Aorta (tissue), 5 donors: ENCODE data around the gene SESN3. TPM values are rescaled to one million over a fixed set of nuclear protein-coding genes. Genes with fewer than 3 reads are reported as not detected.

Experiments used
- ATAC-seq: fragments of 200-7000 bp; cut with Tn5 transposase; one replicate; pipeline ENCODE4 v1.9.1; 2022; ENCODE audit warnings: moderate library complexity; ENCODE audit not compliant: low FRiP score
- DNase-seq, 2 donors: peaks; one replicate each; pipeline ENCODE4 v3.0.0-alpha.2; 2020
- H3K27ac ChIP-seq, 2 donors: one replicate each; pipeline ENCODE4 v1.5.1; 2013; ENCODE audit warnings: low read length in 2 of 2, mild to moderate bottlenecking in 2 of 2, moderate library complexity in 2 of 2, control low read depth in 1 of 2, inconsistent platforms in 1 of 2, low read depth in 1 of 2
- H3K27me3 ChIP-seq, 2 donors: one replicate each; pipeline ENCODE4 v1.6.1; 2013; ENCODE audit warnings: control low read depth in 1 of 2, low read length in 1 of 2, mild to moderate bottlenecking in 1 of 2, moderate library complexity in 1 of 2; ENCODE audit not compliant: insufficient read depth in 2 of 2, control insufficient read depth in 1 of 2
- H3K36me3 ChIP-seq, 2 donors: one replicate each; pipeline ENCODE4 v1.6.1; 2013; ENCODE audit warnings: control low read depth in 1 of 2, low read length in 1 of 2, mild to moderate bottlenecking in 1 of 2; ENCODE audit not compliant: insufficient read depth in 2 of 2, control insufficient read depth in 1 of 2
- H3K4me1 ChIP-seq, 2 donors: one replicate each; pipeline ENCODE4 v1.6.1; 2013; ENCODE audit warnings: low read length in 2 of 2, control low read depth in 1 of 2, mild to moderate bottlenecking in 1 of 2, moderate library complexity in 1 of 2; ENCODE audit not compliant: insufficient read depth in 2 of 2, control insufficient read depth in 1 of 2
- H3K4me3 ChIP-seq, 2 donors: one replicate each; pipeline ENCODE4 v1.5.1; 2013; ENCODE audit warnings: low read length in 2 of 2, control low read depth in 1 of 2, mild to moderate bottlenecking in 1 of 2
- H3K9me3 ChIP-seq: one replicate; pipeline ENCODE4 v1.6.1; 2013; ENCODE audit warnings: mild to moderate bottlenecking, low read length; ENCODE audit not compliant: control insufficient read depth
- WGBS, 2 donors: extraction: QIAGEN DNeasy Blood & Tissue Kit; methylation state at CpG; one replicate each; pipeline ENCODE4 v1.1.7; 2013; 5-methylcytosine and 5-hydroxymethylcytosine counted together
- intact Hi-C, 2 donors: fragments of 100-400 bp; cut with DNase I; formaldehyde crosslinking; loops; one replicate each; pipeline versions ENCODE4 v1.14.2 to v1.15.0; 2022
- polyA plus RNA-seq, 2 donors: library from polyadenylated mRNA; stranded (reverse); fragments of 200-250 nt; gene quantifications; one replicate each; pipeline ENCODE4 v1.2.3, GENCODE V29; 2013
- total RNA-seq, 2 donors: library from RNA; stranded (reverse); fragmentation: NEBNext Ultra II Directional; extraction: Animal tissue kit (Norgen Biotek cat#: 25700); gene quantifications; one replicate each; pipeline ENCODE4 v1.2.1, GENCODE V29; 2021
- donor health status: healthy with polysubstance abuse.
- donor health status: Bipolar disorder and iron deficiency.
- donor health status: DM: no; HTN: no; CAD: no.
- donor health status: DM: no; HTN: no; CAD: no.
- donor health status: DM: yes; HTN: yes; CAD: no.

Gene SESN3
- total and polyA plus RNA-seq, 4 donors: 10.0 to 64.5 (median 22.8) TPM

DNA sequence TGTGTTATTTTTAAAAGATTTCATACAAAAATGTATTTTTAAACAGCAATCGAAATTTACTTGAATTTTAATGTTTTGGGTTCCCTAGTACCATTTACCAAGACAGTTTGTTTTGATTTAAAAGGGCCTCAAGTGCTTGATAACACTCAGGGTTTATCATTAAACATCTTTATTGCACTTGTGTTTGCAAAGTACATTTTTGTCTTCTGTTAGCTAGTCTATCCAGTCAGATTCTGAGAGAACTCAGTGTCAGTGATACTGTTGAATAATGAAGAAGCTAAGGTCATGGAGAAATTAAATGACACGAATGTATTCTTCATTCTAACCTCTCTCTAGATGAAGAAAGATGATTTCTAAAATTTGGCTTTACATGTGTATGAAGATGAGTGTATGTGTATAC, 12.7 kb upstream of the SESN3 start:
- ATAC-seq (no peak), DNase-seq (no peak)
- intact Hi-C loops: no loop called here
- H3K4me3 ChIP-seq: no peak overlapping the region
- H3K27ac ChIP-seq: no peak overlapping the region
- 88 to 89% methylated on average over 2 of the region's 2 CpGs for WGBS, 2 donors
- peaks cover 0 to 4% of the 10 kb centered on the region in 2 donors for H3K4me1 ChIP-seq
- H3K9me3 ChIP-seq: no peaks in the 10 kb centered on the region
- H3K27me3 ChIP-seq: no peaks in the 10 kb centered on the region
- no peaks in the 10 kb centered on the region for H3K36me3 ChIP-seq

DNA sequence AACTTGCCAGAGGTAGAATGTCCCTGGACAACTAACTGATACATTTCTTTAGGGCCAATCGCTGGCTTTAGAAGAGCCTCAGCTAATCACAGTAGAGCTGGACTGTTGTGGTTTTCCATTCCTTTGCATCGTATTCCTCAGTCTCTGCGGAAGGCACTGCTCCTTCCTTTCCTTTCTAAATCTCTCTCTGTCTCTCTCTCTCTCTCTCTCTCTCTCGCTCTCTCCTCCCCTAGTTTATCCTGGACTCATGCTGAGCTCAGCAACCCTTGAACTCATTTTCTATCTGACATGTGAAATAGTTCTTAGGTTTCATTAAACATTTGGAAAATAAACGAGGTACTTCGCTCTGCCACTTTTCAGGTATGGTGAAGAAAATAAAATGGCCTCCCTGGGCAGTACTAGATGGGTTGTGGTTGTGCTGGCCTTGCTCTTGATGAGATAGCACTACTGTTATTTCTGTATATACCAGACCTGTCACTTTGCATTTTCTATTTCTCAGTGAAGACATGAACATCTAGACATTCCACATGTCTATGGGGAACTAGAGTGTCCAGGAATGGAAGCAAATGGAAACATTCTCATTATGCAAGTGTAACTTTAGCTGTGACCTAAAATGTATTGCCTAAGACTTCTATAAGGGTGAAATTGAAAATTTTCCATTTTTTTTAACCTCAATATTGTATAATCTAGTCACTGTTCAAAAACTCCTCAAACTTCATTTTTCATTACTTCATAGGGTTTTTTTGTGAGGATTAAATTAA, 12.0 kb upstream of the SESN3 start:
- H3K27ac ChIP-seq: no peak overlapping the region
- no peak for ATAC-seq
- WGBS, 2 donors: 90 to 93% methylated on average over 6 of the region's 6 CpGs

GRCh38 chr11:95242091-95242844, 11.3 kb upstream of the SESN3 start:
- Histone ChIP-seq H3K27ac (no peak overlapping the region), H3K36me3 (no peaks in the 10 kb centered on the region), H3K4me3 (no peak overlapping the region), H3K9me3 (no peaks in the 10 kb centered on the region), H3K4me1 (peaks cover 0 to 4% of the 10 kb centered on the region in 2 donors), H3K27me3 (no peaks in the 10 kb centered on the region)
- DNase-seq: no peak
- ATAC-seq: no peak
- WGBS, 2 donors: 30 to 37% methylated on average over 8 of the region's 8 CpGs
- intact Hi-C loops: no loop called here

More for the DNA sequence above, 12.0 kb upstream of the SESN3 start:
- no peaks in the 10 kb centered on the region for H3K27me3 ChIP-seq
- no peaks in the 10 kb centered on the region for H3K9me3 ChIP-seq
- no peak overlapping the region for H3K4me3 ChIP-seq
- intact Hi-C loops: no loop called here
- H3K36me3 ChIP-seq: no peaks in the 10 kb centered on the region
- no peak for DNase-seq
- peaks cover 0 to 4% of the 10 kb centered on the region in 2 donors for H3K4me1 ChIP-seq

- WGBS, 2 donors: 47 to 50% methylated on average over 5 of the region's 5 CpGs
- ATAC-seq: no peak
These were observed 10.7 kb upstream of the SESN3 start for GRCh38 chr11:95241681-95242081.

GRCh38 chr11:95239871-95240649, 9.1 kb upstream of the SESN3 start:
- DNase-seq: no peak
- Histone ChIP-seq H3K4me3 (no peak overlapping the region), H3K36me3 (no peaks in the 10 kb centered on the region), H3K9me3 (no peaks in the 10 kb centered on the region), H3K4me1 (peaks cover 0 to 4% of the 10 kb centered on the region in 2 donors), H3K27me3 (no peaks in the 10 kb centered on the region), H3K27ac (no peak overlapping the region)
- intact Hi-C loops: loop anchor here in 1 of 2 donors (10.0 kb wide), 2 partner anchors 95 to 125 kb away; no protein-coding TSS in a partner anchor
- ATAC-seq: no peak
- 89 to 93% methylated on average over 5 of the region's 5 CpGs for WGBS, 2 donors

More at GRCh38 chr11:95241681-95242081, 10.7 kb upstream of the SESN3 start:
- Histone ChIP-seq H3K27me3 (no peaks in the 10 kb centered on the region), H3K4me1 (peaks cover 0 to 4% of the 10 kb centered on the region in 2 donors), H3K4me3 (no peak overlapping the region), H3K36me3 (no peaks in the 10 kb centered on the region), H3K27ac (no peak overlapping the region), H3K9me3 (no peaks in the 10 kb centered on the region)
- no peak for DNase-seq
- intact Hi-C loops: no loop called here

DNA sequence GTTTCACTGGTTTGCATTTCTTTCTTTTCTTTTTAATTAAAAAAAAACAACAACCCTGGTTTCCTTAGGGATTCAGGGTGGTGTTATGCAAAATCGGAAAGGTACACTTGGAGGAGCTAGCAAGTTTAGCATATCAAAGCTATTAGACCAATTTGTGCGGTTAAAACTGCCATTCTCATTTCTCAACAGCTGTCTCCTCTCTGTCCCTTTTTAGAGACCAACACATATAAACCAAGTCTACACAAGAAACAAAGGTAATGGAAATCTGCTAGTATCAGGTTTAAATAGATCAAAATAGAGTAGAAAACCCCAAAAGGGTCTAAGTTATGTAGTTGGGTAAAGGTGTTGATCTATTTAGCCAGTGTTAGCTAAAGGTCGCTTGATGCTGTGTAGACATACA, 1.7 kb upstream of the SESN3 start:
- H3K27ac ChIP-seq: peak overlapping the region; percentile 33 to 90
- intact Hi-C loops: loop anchor here in 1 of 2 donors (10.0 kb wide), 2 partner anchors 102 to 132 kb away; no protein-coding TSS in a partner anchor
- ATAC-seq: no peak
- 45 to 47% methylated on average over 3 of the region's 3 CpGs for WGBS, 2 donors
- H3K27me3 ChIP-seq: no peaks in the 10 kb centered on the region
- no peaks in the 10 kb centered on the region for H3K9me3 ChIP-seq
- peaks cover 0 to 7% of the 10 kb centered on the region in 2 donors for H3K4me1 ChIP-seq
- no peaks in the 10 kb centered on the region for H3K36me3 ChIP-seq
- peak overlapping the region; percentile 29 to 66 for H3K4me3 ChIP-seq
- no peak for DNase-seq

DNA sequence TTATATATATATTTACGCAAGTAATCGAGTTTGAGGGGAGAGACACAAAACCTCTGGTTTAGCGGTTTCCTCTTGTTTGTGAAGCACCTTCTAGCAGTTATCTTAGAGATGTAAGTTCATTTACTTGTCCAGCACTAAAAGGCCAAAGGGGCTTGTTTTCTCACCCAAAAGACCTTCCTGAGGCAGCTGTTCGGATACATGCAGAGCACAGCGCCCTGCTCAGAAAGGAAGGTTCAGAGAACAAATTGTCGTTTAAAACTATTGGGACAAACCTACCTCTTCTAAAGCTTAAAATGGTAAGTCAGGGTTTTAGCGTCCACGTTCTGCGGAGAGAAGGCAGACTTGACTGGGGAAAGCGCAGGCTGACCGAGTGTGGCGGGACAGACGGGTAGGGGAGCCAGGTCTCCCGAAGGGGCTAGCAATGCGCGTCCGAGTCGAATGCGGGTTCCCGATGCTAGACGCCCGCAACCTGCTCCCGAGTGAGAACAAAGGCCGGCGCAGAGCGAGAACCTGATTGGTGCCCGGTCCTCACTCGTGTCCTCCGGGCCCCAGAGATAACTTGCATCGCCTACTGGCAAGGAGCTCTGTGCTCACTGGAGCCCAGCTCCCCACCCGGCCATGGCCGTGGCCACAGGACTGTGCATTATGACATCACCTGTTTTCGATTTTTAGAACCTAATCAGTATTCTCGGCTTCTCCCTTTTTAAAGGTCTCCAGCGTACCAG, 1.0 kb upstream of the SESN3 start:
- intact Hi-C loops: loop anchor here in 1 of 2 donors (1.0 to 10.0 kb wide), 5 partner anchors 81 to 469 kb away; no protein-coding TSS in a partner anchor
- peak; percentile 72 for ATAC-seq
- Histone ChIP-seq H3K27me3 (no peaks in the 10 kb centered on the region), H3K9me3 (no peaks in the 10 kb centered on the region), H3K36me3 (no peaks in the 10 kb centered on the region), H3K27ac (peak overlapping the region; percentile 90 to 91), H3K4me3 (peak overlapping the region; percentile 29 to 66), H3K4me1 (peaks cover 0 to 7% of the 10 kb centered on the region in 2 donors)
- 0 to 2% methylated on average over 35 of the region's 35 CpGs for WGBS, 2 donors
- peak; percentile 85 to 87 for DNase-seq

- H3K4me3 ChIP-seq: peak overlapping the region; percentile 58 to 86
- H3K27me3 ChIP-seq: no peaks in the 10 kb centered on the region
- ATAC-seq (peak; percentile 30), DNase-seq (no peak)
- intact Hi-C loops: loop anchor here in 1 of 2 donors (1.0 to 10.0 kb wide), 5 partner anchors 79 to 470 kb away; no protein-coding TSS in a partner anchor
- H3K27ac ChIP-seq: no peak overlapping the region
- no peaks in the 10 kb centered on the region for H3K9me3 ChIP-seq
- no peaks in the 10 kb centered on the region for H3K36me3 ChIP-seq
- 0% methylated on average over 15 to 40 of the region's 40 CpGs for WGBS, 2 donors
- peaks cover 0 to 7% of the 10 kb centered on the region in 2 donors for H3K4me1 ChIP-seq
These were observed 234 bp downstream of the SESN3 start for GRCh38 chr11:95230810-95231126.
